NOMO-1 (cell line): Measurements from ENCODE around the gene ACAP3.
A peak's percentile ranks its signal among the peaks of the same experiment; 100 is the strongest.
"Not testable (repeated sequence)": the region's sequence is repeated elsewhere in the genome, so short reads cannot be mapped to it uniquely, and the experiment has no call there.

Experiments used
- DNase-seq, 2 experiments: peaks; one replicate each; lab custom pipeline; 2025; ENCODE audit not compliant: unreplicated experiment in 2 of 2; lab: John Stamatoyannopoulos, UW

Gene ACAP3

DNA sequence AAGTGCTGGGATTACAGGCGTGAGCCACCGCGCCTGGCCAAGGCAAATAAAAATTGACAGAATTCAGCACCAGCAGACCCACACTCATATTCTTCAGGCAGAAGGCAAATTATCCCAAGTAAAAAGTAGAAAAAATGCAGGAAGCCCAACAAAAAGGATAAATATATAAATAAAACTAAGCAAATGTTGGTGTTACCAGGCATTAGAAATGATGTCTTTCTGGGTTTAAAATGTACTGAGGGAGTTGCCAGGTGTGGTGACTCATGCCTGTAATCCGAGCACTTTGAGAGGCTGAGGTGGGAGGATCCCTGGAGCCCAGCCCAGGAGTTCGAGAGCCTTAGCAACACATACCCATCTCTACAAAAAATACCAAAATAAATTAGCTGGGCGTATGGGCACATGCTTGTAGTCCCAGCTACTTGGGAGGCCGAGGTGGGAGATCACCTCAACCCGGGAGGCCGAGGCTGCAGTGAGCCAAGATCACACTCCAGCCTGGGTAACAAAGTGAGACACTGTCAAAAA lies 10.5 kb upstream of the ACAP3 start:
- no peak for DNase-seq

DNA sequence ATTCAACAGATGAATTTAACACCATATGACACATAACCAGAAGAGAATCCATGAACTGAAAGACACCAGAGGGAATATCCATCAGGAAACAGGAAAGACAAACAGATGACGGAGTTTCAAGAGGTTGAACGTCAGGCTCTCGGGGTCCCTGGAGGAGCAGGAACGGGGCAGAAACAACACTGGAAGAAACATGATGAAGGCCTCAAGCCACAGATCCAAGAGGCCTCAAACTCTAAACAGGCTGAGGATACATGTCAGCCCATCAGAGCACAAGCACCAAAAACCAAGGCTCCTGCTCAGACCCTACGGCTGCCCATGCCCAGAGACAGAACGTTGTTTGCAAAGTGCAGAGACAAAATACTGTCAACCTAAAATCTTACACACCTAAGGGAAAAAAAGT lies 9.7 kb upstream of the ACAP3 start:
- no peak for DNase-seq

DNA sequence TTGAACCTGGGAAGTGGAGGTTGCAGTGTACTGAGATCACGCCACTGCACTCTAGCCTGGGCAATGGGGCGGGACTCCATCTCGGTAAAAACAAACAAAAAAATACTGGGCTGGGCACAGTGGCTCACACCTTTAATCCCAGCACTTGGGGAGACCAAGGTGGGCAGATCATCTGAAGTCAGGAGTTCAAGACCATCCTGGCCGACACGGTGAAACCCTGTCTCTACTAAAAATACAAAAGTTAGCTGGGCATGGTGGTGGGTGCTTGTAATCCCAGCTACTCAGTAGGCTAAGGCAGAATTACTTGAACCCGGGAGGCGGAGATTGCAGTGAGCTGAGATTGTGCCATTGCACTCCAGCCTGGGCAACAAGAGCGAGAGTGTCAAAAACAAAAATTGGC lies 8.5 kb upstream of the ACAP3 start:
- not testable (repeated sequence) for DNase-seq

DNA sequence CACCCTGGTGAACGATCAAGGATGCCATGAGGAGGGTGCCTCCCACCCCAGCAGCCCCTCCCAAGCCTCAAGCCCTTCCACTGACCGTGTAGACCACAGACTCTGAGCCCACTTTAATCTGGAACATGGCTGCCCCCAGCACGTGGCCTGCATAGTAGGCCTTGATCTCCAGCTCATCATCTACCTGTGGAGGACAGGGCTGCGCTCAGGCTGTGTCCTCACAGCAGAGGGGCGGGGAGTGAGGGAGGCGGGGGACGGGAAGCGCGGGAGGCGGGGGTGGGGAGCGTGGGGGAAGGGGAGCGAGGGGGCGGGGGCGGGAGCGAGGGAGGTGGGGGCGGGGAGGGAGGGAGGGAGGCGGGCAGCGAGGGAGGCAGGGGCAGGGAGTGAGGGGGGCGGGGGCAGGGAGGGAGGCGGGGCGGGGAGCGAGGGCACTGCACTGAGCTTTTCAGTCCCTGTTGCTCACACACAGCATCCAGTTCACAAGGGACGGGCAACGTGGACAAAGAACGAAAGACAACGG lies 7.8 kb upstream of the ACAP3 start:
- DNase-seq = no peak

DNA sequence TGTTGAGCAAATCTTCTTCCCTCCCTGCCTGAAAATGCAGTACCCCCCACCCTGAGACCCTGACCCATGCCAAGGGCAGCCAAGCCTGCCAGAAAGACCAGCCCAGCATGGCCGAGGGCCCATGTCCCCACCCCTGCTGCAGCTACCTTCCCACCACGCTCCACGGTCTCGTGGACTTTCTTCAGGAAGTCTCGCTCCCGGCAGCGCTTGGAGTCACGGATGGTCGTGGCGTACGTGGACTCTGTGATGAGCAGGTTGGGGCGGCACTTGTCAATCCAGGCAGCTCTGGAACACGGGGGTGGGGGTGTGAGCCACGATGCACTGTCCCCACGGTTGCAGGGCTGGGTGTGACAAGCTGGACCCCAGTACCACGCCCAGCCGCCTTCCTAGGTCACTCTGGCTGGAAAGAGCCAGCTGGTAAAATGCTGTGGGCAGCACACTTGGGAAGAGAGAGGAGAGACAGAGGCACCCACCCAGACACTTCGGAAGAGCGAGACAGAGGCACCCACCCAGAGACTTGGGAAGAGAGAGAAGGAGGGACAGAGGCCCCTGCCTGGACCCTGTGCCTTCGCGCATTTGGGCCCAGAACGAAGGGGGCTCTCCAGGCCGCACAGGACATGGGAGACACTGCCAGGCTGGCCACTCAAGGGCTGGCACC lies 7.1 kb upstream of the ACAP3 start:
- no peak for DNase-seq

DNA sequence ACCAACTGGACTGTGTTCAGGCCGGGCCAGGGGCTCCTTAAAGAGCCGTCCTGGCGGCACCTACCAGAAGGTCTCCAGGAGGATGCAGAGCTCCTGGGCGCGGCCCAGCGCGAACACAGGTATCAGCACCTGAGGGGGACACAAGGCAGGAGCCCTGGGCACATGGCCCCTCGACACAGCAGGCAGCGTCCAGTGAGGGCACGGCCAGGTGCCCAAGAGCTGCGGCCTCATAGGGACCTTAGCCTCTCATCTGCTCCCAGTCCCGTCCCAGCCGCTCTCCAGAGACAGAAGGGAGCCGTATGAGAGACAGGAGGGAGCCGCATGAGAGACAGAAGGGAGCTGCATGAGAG lies 6.5 kb upstream of the ACAP3 start:
- DNase-seq = no peak

DNA sequence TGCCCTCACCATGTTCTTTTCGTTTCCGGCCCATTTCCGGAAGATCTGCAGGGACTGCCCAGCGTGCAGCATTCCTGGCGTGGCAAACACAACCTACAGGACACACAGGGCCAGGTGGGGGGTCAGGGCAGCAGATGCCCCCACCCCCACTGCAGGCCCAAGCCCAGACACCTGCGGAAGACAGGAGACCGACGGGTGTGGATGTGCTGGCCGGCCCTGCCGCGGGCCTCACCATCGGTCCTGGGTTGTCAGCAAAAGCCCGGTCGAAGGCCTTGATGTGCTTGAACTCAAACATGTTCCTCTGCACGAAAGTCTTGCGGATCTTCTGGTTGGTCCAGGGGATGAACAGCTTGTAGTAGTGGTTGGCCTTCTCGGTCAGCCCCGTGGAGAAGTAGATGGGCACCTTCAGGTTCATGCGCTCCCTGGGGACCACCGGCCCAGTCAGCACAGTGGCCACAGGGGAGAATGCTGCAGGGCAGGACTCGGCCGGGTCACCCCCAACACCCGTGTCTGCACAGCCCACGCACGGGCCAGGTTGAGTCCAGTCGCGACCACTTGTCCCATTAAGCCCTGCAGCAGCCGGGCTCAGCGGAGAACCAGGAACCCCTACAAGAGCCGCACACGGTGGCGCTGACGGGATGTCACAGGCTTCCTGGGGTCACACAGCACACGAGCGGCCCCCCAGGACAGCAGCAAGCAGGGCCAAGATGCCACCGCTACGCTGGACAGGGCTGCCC lies 5.9 kb upstream of the ACAP3 start:
- no peak for DNase-seq

DNA sequence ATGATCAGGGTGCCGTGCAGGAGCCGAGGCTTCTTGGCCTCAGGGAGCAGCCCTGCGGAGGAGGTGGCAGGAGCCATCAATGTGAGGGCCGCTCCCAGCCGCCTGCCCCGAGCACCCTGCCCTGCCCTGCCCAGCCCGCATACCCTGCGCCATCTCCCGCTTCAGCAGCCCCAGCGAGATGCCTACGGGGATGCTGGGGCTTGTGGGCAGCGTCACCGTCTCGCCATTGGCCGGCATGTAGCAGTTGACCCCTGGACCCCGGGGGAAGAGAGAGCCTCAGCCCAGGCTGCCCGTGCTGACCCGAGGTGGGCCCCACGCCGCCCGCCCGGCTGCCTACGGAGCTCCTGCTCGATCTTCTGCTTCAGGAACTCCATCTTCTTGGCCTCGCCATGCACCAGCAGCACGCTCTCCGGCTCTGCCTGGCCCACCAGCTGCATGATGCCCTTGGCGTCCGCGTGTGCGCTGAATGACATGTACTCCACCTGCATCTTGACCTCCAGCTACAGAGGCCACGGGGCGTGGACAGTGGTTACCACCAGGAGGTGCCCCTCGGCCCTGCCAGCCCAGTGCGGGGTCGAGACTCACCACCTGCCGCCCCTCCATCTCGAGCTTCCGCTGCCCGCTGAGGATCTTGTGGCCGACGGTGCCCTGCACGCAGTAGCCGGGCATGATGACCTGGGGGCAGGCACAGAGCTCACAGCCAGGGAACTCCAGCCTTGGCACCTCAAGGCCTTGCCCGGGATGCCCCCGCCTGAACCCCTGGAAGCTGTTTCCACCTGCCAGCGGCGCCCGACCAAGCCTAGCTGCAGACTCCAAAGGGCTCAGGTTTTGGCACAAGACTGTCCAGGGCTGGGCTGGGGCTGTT lies 5.0 kb upstream of the ACAP3 start:
- no peak for DNase-seq

DNA sequence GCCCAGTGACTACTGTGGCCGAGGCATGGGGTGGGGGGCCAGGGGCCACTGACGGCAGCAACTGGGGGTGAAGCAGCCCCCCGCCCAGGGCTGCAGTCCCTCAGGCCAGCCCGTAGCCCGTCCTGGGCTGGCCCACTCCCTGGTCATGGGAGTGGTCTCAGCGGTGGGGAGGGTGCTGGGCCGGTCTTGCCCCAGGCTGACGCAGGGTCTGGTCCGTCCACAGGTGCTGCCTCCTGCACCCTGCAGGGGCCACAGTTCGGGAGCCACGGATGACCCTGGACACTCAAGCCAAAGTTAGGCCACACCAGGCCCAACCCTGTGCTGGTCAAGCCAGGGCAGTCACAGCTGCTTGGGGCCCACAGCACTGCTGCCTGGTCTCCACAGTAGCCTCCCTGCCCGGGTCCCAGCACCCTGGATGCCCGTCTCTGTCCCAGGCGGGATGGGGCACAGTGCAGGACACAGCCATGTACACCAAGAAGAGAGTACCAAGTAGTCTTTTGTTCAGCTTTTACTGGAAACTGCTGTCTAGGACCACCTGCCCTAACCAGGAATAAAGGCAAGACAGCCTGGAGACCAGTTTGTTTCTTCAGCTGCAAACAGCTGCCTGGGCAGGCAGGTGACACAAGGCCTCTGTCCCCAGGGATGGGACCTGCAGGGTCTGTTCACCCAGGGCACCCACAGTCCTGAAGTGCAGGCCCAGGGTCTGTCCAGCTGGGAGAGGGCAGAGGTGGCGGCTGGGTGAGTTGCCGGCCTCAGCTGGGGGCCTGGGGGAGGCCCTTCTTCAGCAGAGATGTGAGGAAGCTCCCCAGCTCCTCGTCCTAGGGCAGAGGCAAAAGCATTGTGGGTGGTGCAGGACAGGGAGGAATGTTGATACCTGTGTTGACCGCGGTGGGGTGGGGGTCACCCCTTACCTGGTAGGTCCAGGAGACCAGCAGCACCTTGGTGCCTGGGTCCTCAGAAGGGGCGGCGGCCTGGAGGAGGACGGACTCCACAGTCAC lies 3.7 kb upstream of the ACAP3 start:
- no peak for DNase-seq

DNA sequence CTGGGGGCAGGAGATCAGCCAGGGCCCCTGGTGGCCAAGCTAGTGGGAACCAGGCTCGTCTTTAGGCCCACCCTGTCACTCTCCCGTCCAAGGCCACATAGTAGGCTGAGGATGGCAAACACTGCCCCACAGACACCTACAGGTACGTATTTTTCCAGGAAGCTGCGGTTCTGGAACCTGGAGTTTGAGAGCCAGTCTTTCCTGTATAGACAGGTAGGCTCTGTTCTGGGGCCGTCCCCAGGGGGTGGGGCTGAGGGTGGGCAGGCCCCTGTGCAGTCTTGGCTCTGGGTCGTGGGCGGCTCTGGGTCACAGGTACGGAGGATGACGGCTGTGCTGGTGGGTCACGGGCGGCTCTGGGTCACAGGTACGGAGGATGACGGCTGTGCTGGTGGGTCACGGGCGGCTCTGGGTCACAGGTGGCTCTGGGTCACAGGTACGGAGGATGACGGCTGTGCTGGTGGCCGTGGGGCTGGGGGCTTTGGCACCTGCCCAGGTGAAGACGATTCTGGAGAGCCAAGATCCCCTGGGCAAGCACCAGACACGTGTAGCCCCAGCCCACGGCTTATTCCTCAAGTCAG lies 2.8 kb upstream of the ACAP3 start:
- DNase-seq = no peak

DNA sequence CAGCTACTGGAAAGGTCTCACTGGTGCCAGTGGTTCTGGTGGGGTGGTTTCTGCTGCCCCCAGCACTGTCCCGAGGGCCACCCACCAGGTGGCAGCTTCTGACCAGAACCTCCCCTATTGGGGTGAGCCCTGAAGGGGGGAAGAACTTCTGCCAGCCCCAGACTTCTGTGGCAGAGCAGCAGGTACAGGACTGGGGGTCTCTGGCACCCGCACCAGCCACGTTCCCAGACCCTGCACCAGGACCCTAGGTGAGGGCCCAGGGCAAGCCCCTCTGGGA lies 2.3 kb upstream of the ACAP3 start:
- DNase-seq = no peak

DNA sequence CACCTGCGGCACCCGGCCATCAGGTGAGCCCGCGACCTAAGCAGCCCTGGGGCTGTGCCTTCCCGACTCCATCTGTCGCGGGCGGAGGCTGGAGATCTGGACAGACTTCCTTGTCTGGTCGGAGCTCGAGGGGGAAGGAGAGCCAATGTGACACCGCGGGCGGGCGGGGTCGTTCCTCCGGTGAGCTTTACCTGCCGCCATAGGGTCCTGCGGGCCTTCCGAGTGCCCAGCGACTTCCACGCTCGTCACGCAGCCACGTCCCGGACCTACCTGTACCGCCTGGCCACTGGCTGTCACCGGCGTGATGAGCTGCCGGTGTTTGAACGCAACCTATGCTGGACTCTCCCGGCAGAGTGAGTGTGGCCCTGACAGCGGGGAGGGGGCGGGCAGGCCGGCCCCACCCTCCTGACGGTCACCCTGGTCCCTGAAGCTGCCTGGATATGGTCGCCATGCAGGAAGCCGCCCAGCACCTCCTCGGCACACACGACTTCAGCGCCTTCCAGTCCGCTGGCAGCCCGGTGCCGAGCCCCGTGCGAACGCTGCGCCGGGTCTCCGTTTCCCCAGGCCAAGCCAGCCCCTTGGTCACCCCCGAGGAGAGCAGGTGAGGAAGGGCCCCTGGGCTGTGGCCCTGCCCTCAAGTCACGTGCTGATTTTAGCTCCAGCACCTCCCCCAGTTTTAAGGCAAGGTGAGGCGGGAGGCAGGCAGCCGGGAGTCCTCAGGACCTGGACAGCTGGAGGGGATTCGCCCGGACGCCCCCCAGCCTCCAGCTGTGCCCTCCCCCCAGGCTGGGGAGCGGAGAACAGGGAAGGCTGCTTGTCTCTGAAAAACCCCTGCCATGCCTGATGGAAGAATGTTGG lies 1.8 kb upstream of the ACAP3 start:
- DNase-seq = peak in 1 of 2 experiments; percentile 21

DNA sequence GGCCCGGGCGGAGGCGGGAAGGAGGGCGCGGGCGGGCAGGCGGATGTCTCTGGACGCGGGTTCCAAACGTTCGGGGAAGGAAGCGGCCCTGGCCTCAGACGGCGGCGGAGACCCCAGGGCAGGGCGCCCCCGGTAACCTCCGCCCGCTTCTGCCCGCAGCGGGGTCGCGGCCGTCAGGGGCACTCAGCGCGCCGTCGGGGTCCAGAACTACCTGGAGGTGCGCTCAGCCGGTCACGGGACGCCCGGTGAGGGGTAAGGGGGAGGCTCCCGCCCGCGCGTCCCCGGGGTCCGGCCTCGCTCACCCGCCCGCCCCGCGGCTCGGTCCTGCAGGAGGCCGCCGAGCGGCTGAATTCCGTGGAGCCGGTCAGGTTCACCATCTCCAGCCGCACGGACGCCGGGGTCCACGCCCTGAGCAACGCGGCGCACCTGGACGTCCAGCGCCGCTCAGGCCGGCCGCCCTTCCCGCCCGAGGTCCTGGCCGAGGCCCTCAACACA lies 1.1 kb upstream of the ACAP3 start:
- DNase-seq = no peak

DNA sequence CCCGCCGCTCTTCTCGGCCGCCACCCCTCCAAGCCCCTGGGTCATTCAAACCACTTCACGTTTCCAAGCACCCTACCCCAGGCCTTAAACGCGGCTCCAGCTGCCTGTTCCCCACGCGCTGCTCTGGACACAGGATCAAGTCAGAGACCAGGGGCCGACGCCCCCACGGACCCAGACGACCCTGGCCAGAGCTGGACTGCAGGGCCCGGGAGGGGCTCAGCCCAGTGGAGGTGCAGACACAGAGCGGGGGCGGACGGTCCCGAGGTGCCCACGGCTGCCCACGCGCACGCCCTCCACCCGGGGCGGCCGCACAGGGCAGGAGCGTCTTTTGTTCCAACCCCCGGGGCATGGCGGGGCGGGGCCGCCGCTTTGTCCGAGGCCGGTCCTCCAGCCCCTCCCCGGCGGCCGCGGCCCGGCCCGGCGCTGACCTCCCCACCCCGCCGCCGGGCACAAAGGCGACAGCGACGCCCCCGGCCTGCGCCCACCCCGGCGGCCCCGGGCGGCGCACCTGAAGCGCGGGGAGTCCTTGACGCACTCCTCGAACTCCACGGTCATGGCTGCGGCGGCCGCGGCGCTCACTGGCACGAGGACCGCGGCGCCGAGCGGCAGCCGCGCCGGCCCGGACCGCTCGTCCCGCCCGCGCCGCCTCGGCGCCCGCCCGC lies 338 bp downstream of the ACAP3 start:
- DNase-seq = no peak

DNA sequence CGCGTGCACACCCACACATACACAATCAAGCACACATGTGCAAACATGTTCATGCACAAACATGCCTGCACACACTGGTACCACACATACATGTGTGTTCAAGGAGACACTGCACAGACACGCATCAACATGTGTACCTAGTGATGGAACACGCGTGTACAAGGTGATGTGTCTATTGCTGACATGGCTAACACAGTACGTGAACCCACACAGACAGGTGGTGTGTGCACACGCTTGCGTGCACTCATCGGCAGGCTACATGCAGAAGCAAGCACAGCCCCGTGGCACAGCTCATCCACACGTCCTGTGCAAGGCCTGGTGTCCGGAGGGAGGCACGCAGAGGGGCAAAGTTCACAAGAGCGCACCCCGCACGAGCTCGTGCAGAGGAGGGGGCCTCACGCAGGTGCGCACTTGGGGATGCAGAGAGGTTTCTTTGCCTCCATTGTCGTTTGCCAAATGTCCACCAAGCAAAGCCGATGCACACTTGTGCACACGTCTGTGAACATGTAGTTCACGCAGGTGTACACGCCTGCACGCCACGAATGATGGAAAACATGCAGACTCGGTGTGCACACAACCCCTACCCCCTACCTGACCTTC lies 969 bp downstream of the ACAP3 start:
- no peak for DNase-seq

DNA sequence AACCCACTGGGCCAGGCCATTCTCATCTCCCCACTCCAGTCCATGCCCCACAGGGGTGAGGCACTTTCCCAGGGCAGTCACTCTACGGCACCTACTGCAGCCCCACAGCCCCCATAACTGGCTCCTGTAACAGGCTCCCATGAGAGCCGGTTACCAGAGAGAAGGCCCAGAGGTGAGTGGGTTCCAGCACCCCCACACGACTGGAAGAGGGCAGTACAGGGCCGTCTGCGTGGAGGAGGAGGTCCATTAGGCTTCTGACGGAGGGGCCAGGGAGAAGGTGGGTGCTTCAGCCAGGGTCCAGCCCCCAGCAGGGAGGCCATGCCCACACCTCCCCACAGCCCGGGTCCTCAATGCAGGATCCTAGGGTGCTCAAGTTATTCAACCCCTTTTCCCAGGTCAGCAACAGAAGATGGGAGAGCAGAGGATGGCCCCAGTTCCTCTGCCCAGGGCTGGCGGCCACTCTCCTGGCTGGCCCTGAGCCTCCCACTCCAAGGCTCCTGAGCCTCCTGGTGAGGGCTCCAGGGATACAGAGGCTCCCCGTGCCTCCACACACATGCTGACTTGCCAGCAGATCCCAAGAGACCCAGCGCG lies 1.6 kb downstream of the ACAP3 start:
- DNase-seq = no peak

DNA sequence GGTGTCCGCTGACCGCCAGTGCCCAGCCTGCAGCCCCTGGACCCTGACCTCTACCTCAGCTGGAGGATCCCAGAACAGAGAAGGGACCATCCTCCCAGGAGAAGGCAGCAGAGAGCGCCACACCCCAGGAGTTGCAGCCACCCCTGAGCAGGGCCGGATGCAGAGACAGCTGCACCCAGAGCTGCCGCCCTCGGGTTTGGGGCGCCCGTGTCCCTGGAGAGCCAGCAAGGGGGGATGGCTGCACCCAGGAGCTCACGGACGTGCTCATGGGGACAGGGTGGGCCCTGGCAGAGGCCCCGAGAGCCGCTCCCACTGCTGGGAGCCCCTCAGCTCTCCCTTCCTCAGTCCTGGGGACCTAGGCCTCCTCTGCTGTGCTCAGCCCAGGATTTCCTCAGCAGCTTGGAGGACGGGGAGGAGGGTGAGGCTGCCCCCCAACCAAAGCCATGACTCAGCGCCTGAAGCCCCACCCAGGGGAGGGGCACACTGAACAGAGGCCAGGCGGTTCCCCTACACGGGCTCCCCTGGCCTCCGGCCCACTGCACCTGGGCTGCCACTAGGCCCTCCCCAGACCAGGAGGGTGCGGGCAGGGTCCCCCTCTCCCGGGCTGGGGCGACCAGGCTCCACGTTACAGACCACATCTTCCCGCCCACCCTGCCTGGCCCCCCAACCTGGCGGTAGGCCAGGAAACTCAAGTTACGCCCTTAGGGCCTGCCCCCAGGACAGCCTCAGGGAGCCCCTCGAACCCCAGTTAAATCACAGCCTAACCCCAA lies 2.2 kb downstream of the ACAP3 start:
- DNase-seq = peak; percentile 63 to 90
